ENCODE results near the gene MANEAL.

GRCh38 chr1:37821481-37821880, 27.8 kb downstream of the MANEAL start:
- TF ChIP-seq, protein P1, sequence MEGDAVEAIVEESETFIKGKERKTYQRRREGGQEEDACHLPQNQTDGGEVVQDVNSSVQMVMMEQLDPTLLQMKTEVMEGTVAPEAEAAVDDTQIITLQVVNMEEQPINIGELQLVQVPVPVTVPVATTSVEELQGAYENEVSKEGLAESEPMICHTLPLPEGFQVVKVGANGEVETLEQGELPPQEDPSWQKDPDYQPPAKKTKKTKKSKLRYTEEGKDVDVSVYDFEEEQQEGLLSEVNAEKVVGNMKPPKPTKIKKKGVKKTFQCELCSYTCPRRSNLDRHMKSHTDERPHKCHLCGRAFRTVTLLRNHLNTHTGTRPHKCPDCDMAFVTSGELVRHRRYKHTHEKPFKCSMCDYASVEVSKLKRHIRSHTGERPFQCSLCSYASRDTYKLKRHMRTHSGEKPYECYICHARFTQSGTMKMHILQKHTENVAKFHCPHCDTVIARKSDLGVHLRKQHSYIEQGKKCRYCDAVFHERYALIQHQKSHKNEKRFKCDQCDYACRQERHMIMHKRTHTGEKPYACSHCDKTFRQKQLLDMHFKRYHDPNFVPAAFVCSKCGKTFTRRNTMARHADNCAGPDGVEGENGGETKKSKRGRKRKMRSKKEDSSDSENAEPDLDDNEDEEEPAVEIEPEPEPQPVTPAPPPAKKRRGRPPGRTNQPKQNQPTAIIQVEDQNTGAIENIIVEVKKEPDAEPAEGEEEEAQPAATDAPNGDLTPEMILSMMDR (IDR thresholded peaks at IDR 0.05; ENCODE audit: poor library complexity) = no peak
- TF ChIP-seq EZH2 (IDR thresholded peaks at IDR 0.05; ENCODE audit: borderline replicate concordance) (no peak), EZH2phosphoT487 (IDR thresholded peaks at IDR 0.05; ENCODE audit: low read depth, severe bottlenecking, unreplicated experiment) (no peak)
